Esophagus squamous epithelium (tissue), 4 donors: ENCODE results near the gene PTPRB.

Source experiments
- CTCF ChIP-seq, 6 experiments: fragments of 450-650 bp in 4 of 6; fragments of 200-600 bp in 2 of 6; sonication (generic) in 2 of 6; IDR thresholded peaks; one replicate each; pipeline ENCODE4 v1.5.1; 2016 to 2019; ENCODE audit warnings: antibody characterized with exemption in 6 of 6, mild to moderate bottlenecking in 4 of 6, moderate library complexity in 4 of 6
- POLR2A ChIP-seq, 4 donors: fragments of 450-650 bp; IDR thresholded peaks; one replicate each; pipeline ENCODE4 v1.6.1; 2017; ENCODE audit warnings: antibody characterized with exemption in 4 of 4, mild to moderate bottlenecking in 4 of 4, moderate library complexity in 3 of 4

GRCh38 chr12:70590549-70591226, 46.5 kb downstream of the PTPRB start:
- TF ChIP-seq CTCF (IDR thresholded peaks at IDR 0.05) (no peak), POLR2A (IDR thresholded peaks at IDR 0.05) (no peak)
